HG03432 (cell line): ENCODE results near the gene RNF212.
"Not testable (repeated sequence)": the region's sequence is repeated elsewhere in the genome, so short reads cannot be mapped to it uniquely, and the experiment has no call there.

Experiments used
- ATAC-seq: cut with Tn5 transposase; IDR thresholded peaks from one replicate; pipeline ENCODE4 v1.9.1; 2021; ENCODE audit warnings: mild to moderate bottlenecking, moderate library complexity; ENCODE audit not compliant: unreplicated experiment

Gene RNF212, protein sequence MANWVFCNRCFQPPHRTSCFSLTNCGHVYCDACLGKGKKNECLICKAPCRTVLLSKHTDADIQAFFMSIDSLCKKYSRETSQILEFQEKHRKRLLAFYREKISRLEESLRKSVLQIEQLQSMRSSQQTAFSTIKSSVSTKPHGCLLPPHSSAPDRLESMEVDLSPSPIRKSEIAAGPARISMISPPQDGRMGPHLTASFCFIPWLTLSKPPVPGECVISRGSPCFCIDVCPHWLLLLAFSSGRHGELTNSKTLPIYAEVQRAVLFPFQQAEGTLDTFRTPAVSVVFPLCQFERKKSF

DNA sequence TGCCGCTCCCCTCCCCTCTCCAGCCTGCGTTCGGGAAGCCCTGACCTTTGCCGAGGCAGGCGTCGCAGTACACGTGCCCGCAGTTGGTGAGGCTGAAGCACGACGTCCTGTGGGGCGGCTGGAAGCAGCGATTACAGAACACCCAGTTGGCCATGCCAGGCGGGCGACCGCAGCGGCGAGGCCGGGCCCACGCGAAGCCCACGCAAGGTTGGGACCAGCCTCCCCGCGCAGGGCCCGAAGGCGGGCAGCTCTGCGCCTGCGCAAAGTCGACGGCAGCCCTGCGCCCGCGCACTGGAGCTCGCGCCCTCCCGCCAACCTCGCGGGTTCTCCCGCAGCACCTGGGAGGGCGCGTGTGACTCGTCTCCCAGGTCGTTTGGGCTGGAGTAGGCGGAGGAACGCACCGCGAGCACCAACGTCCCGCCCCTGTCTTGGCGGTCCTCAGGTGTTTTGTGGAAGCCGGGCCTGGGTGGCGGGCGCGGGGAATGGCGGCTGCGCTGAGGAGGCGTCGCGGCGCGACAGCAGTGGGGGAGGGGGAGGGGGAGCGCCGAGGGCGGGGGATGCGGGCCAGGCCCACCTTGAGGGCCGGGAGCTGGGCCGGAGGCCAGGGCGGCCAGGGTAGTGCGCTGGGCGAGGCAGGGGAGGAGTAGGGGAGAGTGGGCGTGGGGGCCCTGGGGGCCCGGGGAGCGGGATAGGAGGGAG is at the start of gene RNF212:
Gene RNF212 (minus strand): TSS at position 254 of the 699 bp plus-strand sequence. CDS start 100 bp downstream, at position 154.
- ATAC-seq: no peak

DNA sequence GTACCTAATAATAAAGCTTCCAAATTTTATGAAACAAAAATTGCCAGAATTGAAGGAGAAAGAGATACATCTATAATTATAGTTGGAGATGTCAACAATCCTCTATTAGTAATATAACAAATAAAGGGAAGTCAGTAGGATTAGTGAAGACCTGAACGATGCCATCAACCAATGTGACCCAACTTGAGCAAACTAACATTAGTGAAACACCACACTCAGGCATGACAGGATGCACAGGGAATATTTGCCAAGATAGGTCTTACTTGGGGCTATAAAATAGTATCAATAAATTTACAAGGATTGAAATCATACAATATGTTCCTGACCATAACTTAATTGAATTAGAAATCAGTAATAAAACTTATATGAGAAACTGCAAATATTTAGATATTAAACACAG is 47.0 kb upstream of the RNF212 start:
- no peak for ATAC-seq

DNA sequence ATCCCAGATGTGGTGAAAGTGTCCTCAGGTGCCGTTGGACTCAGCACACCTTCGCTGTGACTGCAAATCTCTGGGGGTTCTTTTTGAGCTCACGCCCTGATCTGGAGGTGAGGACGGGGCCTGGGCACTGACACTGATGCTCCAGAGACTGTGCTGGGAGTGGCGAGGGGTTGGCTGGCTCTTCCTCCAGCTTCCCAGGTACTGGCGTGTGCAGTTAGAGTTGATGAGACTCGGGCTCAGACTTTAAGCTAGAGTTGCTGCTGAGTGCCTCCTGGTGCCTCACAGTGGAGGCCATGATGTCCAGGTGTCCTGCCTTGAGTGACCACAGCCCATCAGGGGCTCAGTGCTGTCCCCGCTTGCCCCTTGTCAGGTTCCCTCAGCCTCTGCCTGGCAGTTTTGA is 42.7 kb upstream of the RNF212 start:
- ATAC-seq: no peak

DNA sequence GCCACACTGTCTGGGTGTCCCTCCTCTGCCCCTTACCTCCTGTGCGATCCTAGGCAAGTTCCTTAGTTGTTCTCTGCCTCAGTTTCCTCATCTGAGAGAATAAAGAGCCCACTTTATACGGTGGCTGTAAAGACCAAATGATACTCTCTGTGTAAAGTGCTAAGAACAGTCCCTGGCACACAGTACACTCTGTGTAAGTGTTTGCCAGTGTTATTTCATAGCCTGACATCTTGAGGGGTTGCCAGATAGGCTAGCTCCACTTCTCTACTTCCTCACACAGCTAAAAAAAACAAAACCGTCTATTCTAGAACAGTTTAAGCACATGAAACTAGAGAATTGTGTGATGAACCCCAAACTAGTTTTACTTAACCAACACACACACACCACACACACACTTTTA is 42.0 kb upstream of the RNF212 start:
- ATAC-seq: no peak

DNA sequence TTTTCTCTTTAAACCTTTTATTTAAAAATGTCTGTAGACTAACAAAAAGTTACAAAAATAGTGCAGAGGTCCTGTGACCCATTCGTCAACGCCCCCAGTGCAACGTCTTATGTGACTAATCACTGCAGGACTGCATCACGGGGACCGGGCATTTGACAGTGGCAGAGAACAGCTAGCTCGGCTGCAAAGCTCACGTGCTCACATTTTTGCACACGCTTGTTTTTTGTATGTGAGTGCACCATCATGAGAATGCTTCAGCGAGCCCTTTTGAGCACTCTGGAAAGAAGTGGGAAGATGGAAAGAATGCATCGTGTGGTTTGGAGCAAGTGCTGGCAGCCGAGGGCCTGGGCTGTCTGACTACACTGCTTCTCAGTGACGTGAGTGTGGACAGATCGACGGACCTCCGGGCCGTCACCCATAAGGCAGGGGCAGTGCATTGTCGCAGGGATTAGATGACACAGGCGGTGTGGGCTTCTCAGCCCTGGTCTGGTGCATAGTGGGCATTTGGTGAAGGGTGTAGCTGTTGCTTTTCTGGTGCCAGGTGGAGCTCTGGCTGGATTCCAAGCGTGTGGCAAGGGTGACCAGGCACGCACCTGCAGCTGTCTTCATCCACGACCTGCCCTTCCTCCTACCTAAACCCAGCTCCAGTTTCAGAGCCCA is 41.3 kb upstream of the RNF212 start:
- no peak for ATAC-seq

DNA sequence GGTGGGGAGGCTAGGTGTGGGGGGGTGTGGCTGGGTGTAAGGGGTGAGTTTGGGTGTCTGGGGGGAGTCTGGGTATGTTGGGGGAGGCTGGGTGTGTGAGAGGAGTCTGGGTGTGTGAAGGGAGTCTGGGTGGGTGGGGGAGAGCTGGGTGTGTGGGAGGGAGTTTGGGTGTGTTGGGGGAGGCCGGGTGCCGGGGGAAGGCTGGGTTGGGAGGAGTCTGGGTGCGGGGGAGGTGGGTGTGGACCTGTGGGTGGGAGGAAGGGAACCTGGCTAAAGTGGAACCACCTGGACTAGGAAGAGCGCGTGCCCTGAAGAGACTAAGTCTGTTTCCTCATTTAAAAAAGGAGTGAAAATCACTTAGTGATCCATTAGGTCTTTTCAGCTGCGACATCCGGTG is 40.8 kb upstream of the RNF212 start:
- ATAC-seq: no peak

DNA sequence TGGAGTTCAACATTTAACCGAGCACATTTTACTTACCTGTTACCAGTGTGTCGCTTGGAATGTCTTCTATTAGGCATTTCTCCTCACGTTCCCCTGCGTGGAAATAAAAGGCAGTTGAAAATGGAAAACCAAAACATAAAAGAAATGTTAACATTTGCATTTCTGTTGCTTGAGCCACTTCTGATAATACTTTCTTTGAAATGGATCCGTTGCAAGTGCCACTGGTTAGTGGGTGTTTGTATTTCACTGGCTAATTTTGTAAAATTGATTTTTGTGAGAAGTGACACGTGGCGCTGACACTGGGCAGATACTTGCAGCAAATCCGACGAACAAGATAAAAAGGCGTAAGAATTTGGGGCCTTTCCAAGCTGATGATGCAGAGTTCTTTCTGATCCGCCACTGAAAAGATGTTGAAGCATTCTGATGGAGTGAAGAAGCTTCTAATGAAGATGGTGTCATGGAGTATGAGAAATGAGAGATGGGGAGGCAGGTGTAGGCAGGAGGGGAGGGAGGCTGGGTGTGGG is 40.3 kb upstream of the RNF212 start:
- ATAC-seq: no peak

DNA sequence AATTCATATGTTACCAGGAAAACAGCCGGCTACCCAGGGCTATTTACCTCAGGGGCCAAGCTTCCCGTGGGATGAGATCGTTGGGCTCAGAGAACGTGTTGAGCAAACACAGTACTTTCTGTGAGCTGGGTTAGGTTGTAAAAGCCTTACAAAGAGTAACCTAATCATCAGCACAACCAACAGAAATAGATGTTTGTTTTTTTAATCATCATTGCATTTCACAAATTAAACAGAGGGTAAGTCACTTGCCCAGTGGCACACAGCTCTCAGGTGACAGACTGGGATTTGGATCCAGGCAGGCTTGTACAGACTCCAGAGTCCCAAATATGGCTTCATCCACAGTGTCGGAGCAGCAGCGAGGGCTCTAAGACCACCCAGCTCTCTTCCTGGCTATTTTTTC is 38.9 kb upstream of the RNF212 start:
- no peak for ATAC-seq

DNA sequence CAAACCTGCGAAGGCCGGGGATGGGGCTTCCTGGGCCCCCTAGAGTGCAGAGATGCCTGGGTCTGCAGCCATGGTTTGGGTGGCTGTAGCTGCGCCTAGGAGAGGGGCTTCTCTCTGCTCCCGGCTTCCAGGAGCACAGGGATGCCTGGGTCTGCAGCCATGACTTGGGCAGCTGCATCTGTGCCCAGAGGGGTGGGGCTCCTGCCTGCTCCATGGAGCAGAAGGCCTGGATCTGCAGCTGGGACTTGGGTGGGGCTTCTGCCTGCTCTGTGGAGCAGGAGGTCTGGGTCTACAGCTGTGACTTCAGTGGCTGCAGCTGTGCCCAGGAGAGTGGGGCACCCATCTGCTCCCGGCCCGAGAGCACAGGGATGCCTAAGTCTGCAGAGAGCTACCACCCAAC is 38.2 kb upstream of the RNF212 start:
- ATAC-seq: no peak

DNA sequence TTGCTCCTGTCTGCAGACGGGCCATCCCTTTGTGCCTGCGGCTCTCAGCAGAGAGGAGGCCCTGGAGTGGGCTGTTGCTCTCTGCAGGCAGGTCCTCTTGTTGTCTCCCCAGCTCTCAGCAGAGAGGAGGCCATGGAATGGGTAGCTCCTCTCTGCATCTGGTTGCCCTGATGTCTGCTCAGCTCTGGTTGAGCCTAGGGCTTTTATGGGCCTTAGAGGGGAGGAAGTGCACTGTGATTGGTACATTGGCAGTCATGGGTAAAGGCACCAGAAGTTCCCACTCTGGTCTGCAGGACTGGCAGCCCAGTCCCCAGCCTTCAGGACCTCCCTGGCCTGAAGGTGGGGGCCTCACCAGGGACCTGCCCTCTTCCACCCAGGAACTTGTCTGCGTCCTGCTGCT is 37.5 kb upstream of the RNF212 start:
- no peak for ATAC-seq

DNA sequence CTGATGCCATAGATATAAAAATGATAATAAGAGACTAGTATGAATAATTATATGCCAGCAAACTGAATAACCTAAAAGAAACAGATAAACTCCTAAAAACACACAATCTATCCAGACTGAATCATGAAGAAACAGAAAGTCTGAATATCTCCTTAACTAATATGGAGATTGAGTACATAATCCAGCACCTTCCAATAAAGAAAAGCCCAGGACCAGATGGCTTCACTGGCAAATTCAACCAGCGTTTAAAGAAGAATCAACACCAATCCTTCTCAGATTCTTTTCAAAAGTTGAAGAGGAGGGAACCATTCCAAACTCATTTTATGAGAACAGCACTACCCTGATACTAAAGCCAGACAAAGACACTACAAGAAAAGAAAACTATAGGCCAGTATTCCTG is 26.5 kb upstream of the RNF212 start:
- no peak for ATAC-seq

DNA sequence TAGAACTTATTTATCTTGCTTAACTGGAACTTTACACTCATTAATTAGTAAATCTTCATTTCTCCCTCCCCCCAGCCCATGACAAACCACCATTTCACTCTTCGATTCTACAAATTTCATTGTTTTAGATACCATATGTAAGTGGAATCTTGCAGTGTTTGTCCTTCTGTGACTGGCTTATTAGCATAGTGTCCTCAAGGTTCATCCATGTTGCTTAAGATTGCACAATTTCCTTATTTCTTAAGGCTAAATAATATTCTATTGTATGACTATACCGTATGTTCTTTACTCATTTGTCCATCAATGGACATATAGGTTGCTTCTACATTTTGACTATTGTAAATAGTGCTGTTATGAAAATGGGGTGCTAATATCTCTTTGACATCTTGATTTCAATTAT is 24.5 kb upstream of the RNF212 start:
- ATAC-seq: no peak

DNA sequence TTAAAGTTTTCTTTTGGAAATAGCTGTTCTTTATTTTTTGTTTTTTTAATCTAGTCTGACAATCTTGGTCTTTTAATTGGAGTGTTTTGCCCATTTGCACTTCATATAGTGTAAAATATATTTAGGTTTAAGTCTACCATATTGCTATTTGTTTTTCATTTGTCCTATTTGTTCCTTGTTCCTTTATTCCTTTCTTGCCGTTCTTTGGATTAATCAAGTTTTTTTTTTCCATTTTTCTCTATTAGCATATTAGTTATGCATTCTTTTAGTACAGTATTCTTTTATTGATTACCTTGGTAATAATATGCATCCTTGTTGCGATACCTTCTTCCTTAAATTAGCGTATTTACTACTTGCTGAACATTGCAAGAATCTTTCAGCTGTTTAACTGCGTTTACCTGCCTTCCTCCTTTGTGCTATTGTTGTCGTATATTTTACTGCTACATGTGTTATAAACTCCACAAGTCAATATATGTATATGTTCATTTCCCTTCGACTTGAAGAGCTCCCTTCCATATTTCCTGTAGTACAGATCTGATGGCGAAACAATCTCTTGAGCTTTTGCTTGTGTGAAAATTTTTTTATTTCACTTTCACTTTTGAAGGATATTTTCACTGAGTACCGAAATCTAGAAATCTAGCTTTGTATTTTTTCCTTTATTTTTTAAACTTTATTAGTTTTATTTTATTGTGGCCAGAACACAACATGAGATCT is 23.9 kb upstream of the RNF212 start:
- no peak for ATAC-seq

DNA sequence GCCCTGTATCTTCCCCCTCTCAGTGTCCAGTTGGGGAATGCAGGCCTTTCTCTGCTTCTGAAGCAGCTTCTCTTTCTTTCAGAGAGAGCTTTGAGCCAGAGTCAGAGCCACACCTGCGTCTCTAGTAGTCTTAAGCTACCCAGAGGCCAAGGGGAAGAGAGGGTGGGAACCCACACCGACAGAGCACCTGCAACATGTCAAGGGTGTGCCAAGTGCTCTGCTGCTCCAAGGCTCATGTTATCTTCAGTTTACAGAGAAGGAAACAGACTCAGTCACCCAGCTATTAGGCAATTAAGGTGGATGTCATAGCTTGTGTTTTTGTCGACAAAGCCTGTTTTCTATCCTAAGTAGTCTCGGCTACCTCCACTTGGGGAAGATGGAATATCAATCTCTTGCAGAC is 22.7 kb upstream of the RNF212 start:
- ATAC-seq: no peak

DNA sequence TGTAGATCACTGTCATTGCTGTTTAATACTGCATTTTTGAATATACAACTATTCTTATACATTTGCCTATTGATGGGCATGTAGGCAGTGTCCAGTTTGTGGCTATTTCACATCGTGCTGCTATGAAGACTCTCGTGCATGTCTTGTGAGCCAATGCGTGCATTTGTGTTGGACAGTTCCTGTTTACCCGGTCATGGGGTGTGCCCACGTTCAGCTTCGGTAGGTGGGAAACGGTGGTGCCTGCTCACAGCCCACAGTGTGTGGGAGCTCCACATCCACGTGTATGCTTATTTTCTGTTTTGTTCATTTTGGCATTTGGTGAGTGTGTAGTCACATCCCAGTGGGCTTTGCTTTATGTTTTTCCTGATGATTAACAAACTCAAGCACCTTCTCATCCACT is 19.7 kb upstream of the RNF212 start:
- no peak for ATAC-seq

DNA sequence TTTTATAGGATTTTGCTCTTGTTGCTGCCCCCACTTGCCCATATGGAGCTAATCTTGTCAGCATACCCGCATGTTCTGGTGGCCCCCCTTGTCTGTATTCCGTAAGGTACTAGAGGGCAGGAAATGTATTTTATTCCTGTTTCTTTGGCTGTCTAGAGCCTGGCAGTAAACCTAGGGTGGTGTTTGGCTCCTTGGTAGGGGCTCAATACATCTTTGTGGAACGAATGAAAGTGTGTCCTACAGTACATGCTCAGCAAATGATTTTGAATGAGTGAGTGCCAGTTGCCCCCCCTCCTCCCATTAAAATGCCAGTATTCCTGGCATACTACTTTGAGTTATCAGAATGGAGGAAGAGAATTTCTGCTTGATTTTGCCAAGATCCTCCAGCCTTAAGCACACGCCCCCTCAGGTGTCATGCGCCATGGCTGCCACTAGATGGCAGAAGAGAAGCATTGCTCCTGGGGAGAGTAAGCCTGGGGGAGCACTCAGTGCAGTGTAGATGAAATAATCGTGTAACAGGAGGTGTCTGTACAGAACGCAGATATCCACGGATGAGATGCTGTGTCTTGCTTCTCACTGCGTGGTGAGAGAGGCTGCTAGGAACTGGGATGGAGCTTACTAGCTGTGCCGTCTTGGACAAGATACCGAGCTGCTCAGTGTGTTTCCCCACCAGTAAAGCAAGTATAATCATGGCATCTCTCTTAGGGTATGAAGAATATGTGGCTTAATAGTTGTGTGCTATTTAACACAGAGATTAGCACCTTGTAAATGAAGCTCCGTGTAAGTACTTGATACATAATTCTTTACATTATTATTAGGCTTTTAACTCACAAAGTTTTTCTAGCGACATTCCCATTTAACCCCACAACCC is 17.2 kb upstream of the RNF212 start:
- ATAC-seq: no peak

DNA sequence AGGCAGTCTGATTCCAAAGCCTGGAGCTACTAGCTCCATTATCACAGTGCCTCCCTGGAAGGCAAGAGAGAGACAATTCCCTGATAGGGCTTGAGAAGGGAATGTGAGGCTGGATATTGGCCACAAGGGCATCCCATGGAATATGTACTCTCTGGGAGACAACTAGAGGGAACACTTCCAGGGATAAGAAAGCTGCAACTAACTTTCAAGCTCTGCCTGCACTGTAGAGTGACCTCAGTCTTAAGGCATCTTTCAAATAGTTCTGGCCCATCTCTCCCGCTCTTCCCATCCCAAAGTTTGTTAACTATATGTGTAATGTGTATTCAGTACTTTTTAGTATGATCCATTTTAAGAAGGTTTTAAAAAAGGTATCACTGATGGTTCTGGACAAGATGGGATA is 13.1 kb upstream of the RNF212 start:
- no peak for ATAC-seq

DNA sequence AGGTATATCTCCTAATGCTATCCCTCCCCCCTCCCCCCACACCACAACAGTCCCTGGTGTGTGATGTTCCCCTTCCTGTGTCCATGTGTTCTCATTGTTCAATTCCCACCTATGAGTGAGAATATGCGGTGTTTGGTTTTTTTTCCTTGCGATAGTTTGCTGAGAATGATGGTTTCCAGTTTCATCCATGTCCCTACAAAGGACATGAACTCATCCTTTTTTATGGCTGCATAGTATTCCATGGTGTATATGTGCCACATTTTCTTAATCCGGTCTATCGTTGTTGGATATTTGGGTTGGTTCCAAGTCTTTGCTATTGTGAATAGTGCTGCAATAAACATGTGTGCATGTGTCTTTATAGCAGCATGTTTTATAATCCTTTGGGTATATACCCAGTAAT is 12.1 kb upstream of the RNF212 start:
- ATAC-seq: not testable (repeated sequence)

DNA sequence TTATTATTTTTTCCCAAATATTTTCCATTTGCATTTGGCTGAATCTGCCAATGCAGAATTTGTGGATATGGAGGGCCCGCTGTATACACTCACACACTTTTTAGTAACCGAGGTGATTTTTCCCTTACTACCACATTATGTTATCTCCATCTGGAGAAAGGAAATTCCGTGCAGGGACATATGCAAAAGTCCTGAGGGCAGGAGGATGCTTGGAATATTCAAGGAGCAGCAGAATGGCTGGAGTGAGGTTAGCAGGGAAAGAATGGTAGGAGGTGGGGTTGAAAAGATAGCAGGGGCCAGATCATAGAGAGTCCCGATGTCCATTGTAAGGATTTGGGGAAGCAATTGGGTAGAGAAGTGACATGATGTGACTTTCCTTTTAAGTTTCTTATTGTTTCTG is 11.5 kb upstream of the RNF212 start:
- ATAC-seq: no peak

DNA sequence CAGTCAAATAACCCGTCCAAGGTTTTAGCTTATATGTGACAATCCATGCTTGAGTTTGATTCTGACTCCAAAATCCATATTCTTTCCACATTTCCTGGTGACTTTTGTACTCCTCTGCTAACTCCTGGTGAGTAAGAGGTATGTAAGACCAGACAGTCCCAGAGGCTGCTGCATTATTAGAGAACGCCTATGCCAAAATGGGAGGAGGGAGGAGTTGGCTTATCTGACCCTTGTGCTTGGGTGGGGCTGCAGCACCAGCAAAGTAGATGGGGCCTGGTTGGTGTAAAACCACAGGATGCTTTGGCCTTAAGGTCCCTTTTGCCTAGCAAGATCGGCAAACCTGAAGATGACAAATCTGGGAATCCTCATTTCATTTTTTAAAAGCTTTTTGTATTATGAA is 9.1 kb upstream of the RNF212 start:
- ATAC-seq: no peak
